T-cell (primary cell): ENCODE measurements around the gene FBXO3. TPM values are rescaled to one million over a fixed set of nuclear protein-coding genes. Genes with fewer than 3 reads are reported as not detected.
A peak's percentile ranks its signal among the peaks of the same experiment; 100 is the strongest.

Source experiments
- ATAC-seq, 4 experiments: fragments of 200-7000 bp in 3 of 4; fragments of 150-1000 bp in 1 of 4; cut with Tn5 transposase; replicated peaks in 1 of 4; 1 replicate in 3 of 4; 2 replicates in 1 of 4; pipeline ENCODE4 v1.10.0; 2021; ENCODE audit warnings: moderate library complexity in 3 of 4, mild to moderate bottlenecking in 2 of 4, moderate number of reproducible peaks in 1 of 4
- CTCF ChIA-PET, 2 donors: fragments of 300-600 bp; sonication (Branson Sonifier 250); formaldehyde crosslinking; loops; one replicate each; lab custom pipeline; 2022; ENCODE audit warnings: antibody characterized with exemption in 2 of 2; lab: Charles Lee
- POLR2A ChIA-PET, 2 donors: fragments of 300-600 bp; sonication (Branson Sonifier 250); formaldehyde crosslinking; loops; one replicate each; lab custom pipeline; 2022; ENCODE audit warnings: antibody characterized with exemption in 2 of 2; lab: Charles Lee
- DNase-seq, 35 experiments: peaks; one replicate each; pipeline versions ENCODE4 v3.0.0 to v3.0.0-alpha.2; 2013 to 2023
- H3K27ac ChIP-seq: one replicate; pipeline ENCODE4 v1.5.1; 2013; ENCODE audit warnings: low read length
- H3K27me3 ChIP-seq, 2 experiments: replicated peaks in 1 of 2; 1 replicate in 1 of 2; 2 replicates in 1 of 2; pipeline versions ENCODE4 v1.6.1 to v1.7.0; 2013; ENCODE audit warnings: low read length in 1 of 2, mixed read lengths in 1 of 2; ENCODE audit not compliant: control insufficient read depth in 2 of 2, insufficient read depth in 2 of 2; ENCODE audit errors: extremely low read depth in 1 of 2
- H3K36me3 ChIP-seq, 2 donors: 1 replicate in 1 of 2; 2 replicates in 1 of 2; pipeline versions ENCODE4 v1.6.1 to v1.7.0; 2013; ENCODE audit warnings: low read length in 1 of 2; ENCODE audit not compliant: control insufficient read depth in 2 of 2, insufficient read depth in 1 of 2; ENCODE audit errors: extremely low read depth in 1 of 2
- H3K4me1 ChIP-seq, 2 experiments: 1 replicate in 1 of 2; 2 replicates in 1 of 2; pipeline versions ENCODE4 v1.6.1 to v1.7.0; 2013; ENCODE audit warnings: low read length in 2 of 2, mixed read lengths in 1 of 2; ENCODE audit not compliant: insufficient read depth in 2 of 2, control insufficient read depth in 1 of 2; ENCODE audit errors: extremely low read depth in 1 of 2
- H3K4me3 ChIP-seq, 2 donors: 1 replicate in 1 of 2; 2 replicates in 1 of 2; pipeline versions ENCODE4 v1.5.1 to v1.7.0; 2013; ENCODE audit warnings: mild to moderate bottlenecking in 2 of 2, low read length in 1 of 2, moderate library complexity in 1 of 2; ENCODE audit not compliant: control insufficient read depth in 1 of 2; ENCODE audit errors: extremely low read depth in 1 of 2
- H3K9me3 ChIP-seq: 2 replicates; pipeline ENCODE4 v1.7.0; 2013
- H3K27ac Mint-ChIP-seq, 2 donors: one replicate each; pipeline ENCODE4 v1.8.0; 2020 to 2021; ENCODE audit warnings: mild to moderate bottlenecking in 2 of 2, mixed read lengths in 2 of 2
- H3K27me3 Mint-ChIP-seq, 2 donors: one replicate each; pipeline ENCODE4 v1.8.0; 2021 to 2022; ENCODE audit warnings: mixed read lengths in 2 of 2
- H3K36me3 Mint-ChIP-seq: one replicate; pipeline ENCODE4 v1.8.0; 2021; ENCODE audit warnings: mixed read lengths
- H3K4me1 Mint-ChIP-seq, 3 donors: one replicate each; pipeline ENCODE4 v1.8.0; 2020 to 2022; ENCODE audit warnings: mixed read lengths in 3 of 3, mild to moderate bottlenecking in 1 of 3
- H3K4me3 Mint-ChIP-seq, 3 donors: one replicate each; pipeline ENCODE4 v1.8.0; 2020 to 2022; ENCODE audit warnings: mild to moderate bottlenecking in 3 of 3, mixed read lengths in 3 of 3, moderate library complexity in 3 of 3
- H3K9me3 Mint-ChIP-seq, 3 donors: one replicate each; pipeline ENCODE4 v1.8.0; 2020 to 2022; ENCODE audit warnings: mixed read lengths in 3 of 3
- WGBS: methylation state at CpG from one replicate; pipeline ENCODE4 v1.1.5; 2013; ENCODE audit warnings: missing lambda C conversion rate; ENCODE audit not compliant: insufficient coverage; 5-methylcytosine and 5-hydroxymethylcytosine counted together
- total RNA-seq, 35 experiments: library from RNA in 6 of 35; stranded (reverse) in 6 of 35; fragments of 120-200 nt in 1 of 35; gene quantifications; one replicate each; pipeline versions ENCODE4 v1.2.1 to v1.2.4 and lab custom pipeline; 2013 to 2026

The FBXO3 gene
- total RNA-seq, 5 donors from 2014 or later (not counting 1 experiment from before 2014, with no cell fraction given): 37.1 to 60.0 (median 41.1) TPM

DNA sequence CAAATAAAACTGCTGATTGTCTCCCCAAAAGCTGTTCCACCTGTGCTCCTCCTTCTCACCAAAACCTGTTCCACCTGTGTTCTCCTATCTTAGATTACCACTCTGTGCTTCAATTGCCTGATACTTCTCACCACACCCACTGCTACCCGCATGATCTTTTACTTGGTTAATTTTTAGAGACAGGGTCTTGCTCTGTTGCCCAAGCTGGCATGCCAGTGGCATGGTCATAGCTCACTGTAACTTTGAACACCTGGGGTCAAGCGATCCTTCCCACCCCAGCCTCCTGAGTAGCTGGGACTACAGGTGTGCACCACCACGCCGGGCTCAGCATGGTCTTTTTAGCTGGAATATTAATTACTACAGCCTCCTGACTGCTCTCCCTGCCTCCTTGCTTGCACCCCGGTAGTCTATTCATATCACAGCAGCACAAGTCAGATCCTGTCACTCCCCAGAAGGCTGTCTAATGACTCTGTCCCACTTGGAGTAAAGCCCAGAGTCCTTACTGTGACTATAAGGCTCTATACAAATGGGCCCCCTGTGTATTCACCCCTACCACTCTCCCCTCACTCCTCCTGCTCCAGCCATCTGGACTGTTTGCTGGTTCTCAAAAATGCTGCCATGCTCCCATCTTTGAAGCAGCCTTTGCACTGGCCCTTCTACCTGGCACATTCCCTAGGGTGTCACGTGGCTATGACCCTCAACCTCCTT is 77.2 kb downstream of the FBXO3 start:
- POLR2A ChIA-PET: no interaction called here

DNA sequence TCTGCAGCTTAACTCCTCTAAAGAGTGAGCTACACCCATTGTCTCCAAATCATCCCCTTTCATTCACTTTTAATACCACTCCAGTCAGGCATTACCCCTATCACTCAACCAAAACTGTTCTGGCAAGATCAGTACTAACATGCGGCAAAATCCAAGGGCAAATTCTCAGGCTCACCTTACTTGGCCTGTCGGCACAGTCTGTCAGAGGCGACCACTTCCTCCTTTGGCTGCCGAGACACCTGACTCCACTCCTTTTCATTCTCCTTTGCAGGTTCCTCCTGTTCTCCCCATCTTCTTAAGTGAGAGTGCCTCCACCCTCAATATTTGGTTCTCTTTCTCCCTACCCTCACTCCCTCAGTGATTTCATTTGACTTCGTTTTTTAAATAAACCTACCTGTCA is 77.9 kb downstream of the FBXO3 start:
- WGBS: 30% methylated on average over 5 of the region's 5 CpGs
- Mint-ChIP-seq H3K27me3 (peaks cover 10 to 17% of the 10 kb centered on the region in 2 donors), H3K9me3 (no peaks in the 10 kb centered on the region), H3K36me3 (no peaks in the 10 kb centered on the region), H3K4me3 (no peak overlapping the region), H3K4me1 (peaks cover 13 to 27% (median 16%) of the 10 kb centered on the region in 3 donors), H3K27ac (no peak overlapping the region)
- Histone ChIP-seq H3K4me1 (peaks cover 0 to 12% of the 10 kb centered on the region in 2 experiments), H3K27ac (no peak overlapping the region), H3K4me3 (no peak overlapping the region), H3K36me3 (no peaks in the 10 kb centered on the region), H3K27me3 (peaks cover 0 to 27% of the 10 kb centered on the region in 2 experiments), H3K9me3 (no peaks in the 10 kb centered on the region)
- ATAC-seq (no peak), DNase-seq (peak in 1 of 35 experiments; percentile 4)
- ChIA-PET CTCF (no interaction called here), POLR2A (no interaction called here)

More for the DNA sequence above, 77.2 kb downstream of the FBXO3 start:
- H3K27me3 Mint-ChIP-seq: peaks cover 10 to 16% of the 10 kb centered on the region in 2 donors
- Histone ChIP-seq H3K4me1 (peaks cover 0 to 13% of the 10 kb centered on the region in 2 experiments), H3K27me3 (peaks cover 0 to 27% of the 10 kb centered on the region in 2 experiments), H3K27ac (no peak overlapping the region), H3K36me3 (no peaks in the 10 kb centered on the region), H3K9me3 (no peaks in the 10 kb centered on the region), H3K4me3 (no peak overlapping the region)
- no peaks in the 10 kb centered on the region for H3K36me3 Mint-ChIP-seq
- CTCF ChIA-PET: no interaction called here
- no peak overlapping the region for H3K4me3 Mint-ChIP-seq
- H3K4me1 Mint-ChIP-seq: peaks cover 16 to 31% (median 19%) of the 10 kb centered on the region in 3 donors
- no peak for ATAC-seq
- no peaks in the 10 kb centered on the region for H3K9me3 Mint-ChIP-seq
- 91% methylated on average over 6 of the region's 6 CpGs for WGBS
- DNase-seq: no peak
- H3K27ac Mint-ChIP-seq: no peak overlapping the region

DNA sequence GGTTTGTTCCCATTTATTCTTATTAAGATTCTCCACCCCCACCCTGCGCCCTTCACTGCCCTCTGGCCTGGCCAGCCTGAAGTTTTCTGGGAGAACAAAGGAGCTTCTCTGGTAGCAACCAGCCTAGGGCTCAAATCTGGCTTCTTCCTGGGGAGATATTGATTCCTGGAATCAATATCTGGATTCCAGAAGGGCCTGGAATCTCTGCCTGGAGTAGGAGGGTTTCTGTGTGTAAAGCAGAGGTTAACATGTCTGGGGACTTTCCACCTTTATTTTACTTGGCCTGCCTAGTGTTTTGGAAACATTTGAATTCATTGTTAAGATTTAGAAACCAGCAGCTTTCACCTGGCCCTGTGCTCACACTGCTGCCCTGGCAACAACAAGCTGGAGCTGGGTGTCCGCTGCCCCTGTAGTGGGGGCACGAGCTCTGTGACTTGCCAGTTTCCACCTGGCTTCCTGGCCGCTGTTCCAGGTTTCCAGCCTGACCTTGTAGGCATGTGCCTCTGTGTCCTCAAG is 79.2 kb downstream of the FBXO3 start:
- Histone ChIP-seq H3K4me3 (no peak overlapping the region), H3K27me3 (peaks cover 0 to 25% of the 10 kb centered on the region in 2 experiments), H3K9me3 (no peaks in the 10 kb centered on the region), H3K4me1 (peaks cover 0 to 4% of the 10 kb centered on the region in 2 experiments), H3K27ac (no peak overlapping the region), H3K36me3 (no peaks in the 10 kb centered on the region)
- Mint-ChIP-seq H3K4me3 (no peak overlapping the region), H3K36me3 (no peaks in the 10 kb centered on the region), H3K9me3 (no peaks in the 10 kb centered on the region), H3K27me3 (peaks cover 10 to 17% of the 10 kb centered on the region in 2 donors), H3K27ac (no peak overlapping the region), H3K4me1 (peaks cover 6 to 19% (median 10%) of the 10 kb centered on the region in 3 donors)
- DNase-seq (no peak), ATAC-seq (no peak)
- ChIA-PET POLR2A (interaction anchor here in 1 of 2 donors (0.5 to 0.6 kb wide), 2 partner anchors 443 to 1254 kb away, joined by 4 read pairs; no protein-coding TSS in a partner anchor), CTCF (no interaction called here)
- 87% methylated on average over 3 of the region's 4 CpGs for WGBS

DNA sequence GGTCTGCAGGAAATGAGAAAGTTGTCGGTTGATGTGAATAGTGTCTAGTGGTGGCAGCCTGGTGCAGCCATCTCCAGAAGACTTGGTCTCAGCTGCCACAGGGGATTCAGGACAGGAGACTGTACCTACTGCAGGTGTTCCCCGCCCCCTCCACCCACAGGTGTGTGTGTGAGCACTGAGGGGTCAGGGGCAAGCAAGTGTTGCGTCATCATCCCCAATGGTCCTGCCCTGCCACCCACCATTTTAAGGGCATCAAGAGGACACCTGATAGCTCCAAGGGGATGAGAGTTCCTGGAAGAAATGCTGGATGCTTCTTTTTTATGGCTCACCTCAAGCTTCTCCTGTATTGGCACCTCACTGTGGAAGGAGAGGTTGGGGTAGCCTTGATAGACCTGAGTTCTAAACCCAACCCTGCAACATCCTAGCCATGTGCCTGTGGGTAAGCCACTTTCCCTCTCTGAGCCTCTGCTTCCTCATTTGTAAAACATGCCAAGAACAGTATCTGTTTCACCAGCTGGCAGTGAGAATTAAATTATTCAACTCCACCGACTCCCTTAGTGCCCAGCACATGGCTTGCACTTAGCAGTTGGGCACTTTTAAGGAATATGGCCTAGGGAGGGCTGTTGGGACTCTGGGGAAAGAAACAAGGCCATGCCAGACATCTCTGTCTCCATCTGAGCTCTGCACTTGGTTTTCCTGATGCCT is 79.8 kb downstream of the FBXO3 start:
- peaks cover 2 to 13% (median 7%) of the 10 kb centered on the region in 3 donors for H3K4me1 Mint-ChIP-seq
- H3K4me1 ChIP-seq: no peaks in the 10 kb centered on the region
- H3K9me3 Mint-ChIP-seq: no peaks in the 10 kb centered on the region
- no peak overlapping the region for H3K27ac Mint-ChIP-seq
- CTCF ChIA-PET: interaction anchor here in 1 of 2 donors (0.6 kb wide), 1 partner anchor 475 kb away, joined by 3 read pairs; no protein-coding TSS in a partner anchor
- WGBS: 100% methylated on average over 1 of the region's 4 CpGs
- peaks cover 0 to 19% of the 10 kb centered on the region in 2 experiments for H3K27me3 ChIP-seq
- no peak overlapping the region for H3K4me3 Mint-ChIP-seq
- DNase-seq (no peak), ATAC-seq (no peak)
- no peak overlapping the region for H3K4me3 ChIP-seq
- H3K36me3 ChIP-seq: no peaks in the 10 kb centered on the region
- H3K36me3 Mint-ChIP-seq: no peaks in the 10 kb centered on the region
- H3K9me3 ChIP-seq: no peaks in the 10 kb centered on the region
- peaks cover 10 to 17% of the 10 kb centered on the region in 2 donors for H3K27me3 Mint-ChIP-seq
- H3K27ac ChIP-seq: no peak overlapping the region
- POLR2A ChIA-PET: interaction anchor here in 1 of 2 donors (0.6 kb wide), 1 partner anchor 1253 kb away, joined by 4 read pairs; no protein-coding TSS in a partner anchor

DNA sequence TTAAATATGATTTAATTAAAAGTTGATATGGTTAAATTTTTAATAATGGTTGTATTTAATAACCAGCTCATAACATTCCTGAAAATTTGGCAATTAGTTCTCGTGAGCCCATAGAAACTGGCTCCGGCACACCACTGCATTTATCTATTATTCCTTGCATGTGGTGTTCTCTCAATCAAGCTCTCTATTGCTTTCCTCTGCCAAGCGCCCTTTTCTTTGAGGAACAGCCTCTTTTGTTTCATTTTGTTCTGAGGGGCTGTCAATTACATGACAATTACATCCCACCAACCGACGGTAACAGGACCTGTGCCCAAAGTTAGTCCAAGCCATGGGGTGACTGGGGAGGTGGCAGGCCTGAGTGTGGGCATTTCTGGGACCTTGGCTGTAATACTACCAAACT is 81.8 kb downstream of the FBXO3 start:
- H3K27me3 ChIP-seq: peaks cover 0 to 17% of the 10 kb centered on the region in 2 experiments
- DNase-seq (no peak), ATAC-seq (no peak)
- ChIA-PET CTCF (interaction anchor here (0.6 to 1.1 kb wide), 2 partner anchors 11 to 50 kb away, joined by 3 read pairs; no protein-coding TSS in a partner anchor), POLR2A (no interaction called here)
- H3K27ac Mint-ChIP-seq: no peak overlapping the region
- no peaks in the 10 kb centered on the region for H3K4me1 ChIP-seq
- peaks cover 0 to 11% (median 7%) of the 10 kb centered on the region in 3 donors for H3K4me1 Mint-ChIP-seq
- no peak overlapping the region for H3K27ac ChIP-seq
- H3K36me3 Mint-ChIP-seq: no peaks in the 10 kb centered on the region
- no peak overlapping the region for H3K4me3 Mint-ChIP-seq
- peaks cover 14 to 15% of the 10 kb centered on the region in 2 donors for H3K27me3 Mint-ChIP-seq
- H3K9me3 ChIP-seq: no peaks in the 10 kb centered on the region
- 43% methylated on average over 1 of the region's 5 CpGs for WGBS
- H3K36me3 ChIP-seq: no peaks in the 10 kb centered on the region
- H3K9me3 Mint-ChIP-seq: peaks cover 0 to under 1% (median under 1%) of the 10 kb centered on the region in 3 donors
- H3K4me3 ChIP-seq: no peak overlapping the region

DNA sequence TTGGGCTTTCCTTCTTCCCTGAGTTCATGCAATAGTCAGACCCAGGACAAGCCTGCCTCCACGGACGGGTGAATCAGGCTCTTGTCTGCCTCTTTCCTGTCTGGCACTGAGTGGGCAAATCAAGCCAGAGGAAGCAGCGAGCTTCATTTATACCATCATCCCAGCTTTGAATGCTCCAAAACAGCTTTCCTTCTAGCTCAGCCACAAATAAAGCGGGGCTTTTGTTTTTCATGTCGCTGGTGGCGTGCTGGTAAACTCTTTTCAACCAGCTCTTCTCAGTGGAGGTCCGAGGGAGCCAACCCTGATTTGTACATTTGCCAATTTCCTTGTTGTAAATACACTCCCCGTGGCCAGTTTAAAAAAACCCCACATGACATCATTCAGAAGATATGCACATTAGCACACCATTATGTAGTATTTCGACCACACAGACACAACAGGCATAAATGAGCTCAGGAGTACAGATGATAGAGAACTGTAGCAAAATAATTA is 82.3 kb downstream of the FBXO3 start:
- H3K4me1 Mint-ChIP-seq: peaks cover 0 to 11% (median 7%) of the 10 kb centered on the region in 3 donors
- CTCF ChIA-PET: interaction anchor here (0.6 to 1.1 kb wide), 2 partner anchors 11 to 50 kb away, joined by 3 read pairs; no protein-coding TSS in a partner anchor
- Histone ChIP-seq H3K27me3 (peaks cover 0 to 17% of the 10 kb centered on the region in 2 experiments), H3K27ac (no peak overlapping the region), H3K36me3 (no peaks in the 10 kb centered on the region), H3K9me3 (no peaks in the 10 kb centered on the region), H3K4me3 (no peak overlapping the region), H3K4me1 (no peaks in the 10 kb centered on the region)
- WGBS: 83% methylated on average over 5 of the region's 9 CpGs
- no peaks in the 10 kb centered on the region for H3K36me3 Mint-ChIP-seq
- peaks cover 0 to 5% (median 4%) of the 10 kb centered on the region in 3 donors for H3K9me3 Mint-ChIP-seq
- H3K27ac Mint-ChIP-seq: no peak overlapping the region
- DNase-seq: no peak
- POLR2A ChIA-PET: no interaction called here
- H3K4me3 Mint-ChIP-seq: no peak overlapping the region
- H3K27me3 Mint-ChIP-seq: peaks cover 13 to 14% of the 10 kb centered on the region in 2 donors
- ATAC-seq: no peak
